Stimulated activated CD4-positive, alpha-beta T cell treated with anti-CD3 and anti-CD28 coated beads, Interleukin-2, amount 100 ng/mL, for 48 hours (primary cell): ENCODE data around the gene PIGO.

Source experiments
- DNase-seq, 2 donors: peaks; one replicate each; pipeline ENCODE4 v3.0.0-alpha.2; 2020

The PIGO gene

DNA sequence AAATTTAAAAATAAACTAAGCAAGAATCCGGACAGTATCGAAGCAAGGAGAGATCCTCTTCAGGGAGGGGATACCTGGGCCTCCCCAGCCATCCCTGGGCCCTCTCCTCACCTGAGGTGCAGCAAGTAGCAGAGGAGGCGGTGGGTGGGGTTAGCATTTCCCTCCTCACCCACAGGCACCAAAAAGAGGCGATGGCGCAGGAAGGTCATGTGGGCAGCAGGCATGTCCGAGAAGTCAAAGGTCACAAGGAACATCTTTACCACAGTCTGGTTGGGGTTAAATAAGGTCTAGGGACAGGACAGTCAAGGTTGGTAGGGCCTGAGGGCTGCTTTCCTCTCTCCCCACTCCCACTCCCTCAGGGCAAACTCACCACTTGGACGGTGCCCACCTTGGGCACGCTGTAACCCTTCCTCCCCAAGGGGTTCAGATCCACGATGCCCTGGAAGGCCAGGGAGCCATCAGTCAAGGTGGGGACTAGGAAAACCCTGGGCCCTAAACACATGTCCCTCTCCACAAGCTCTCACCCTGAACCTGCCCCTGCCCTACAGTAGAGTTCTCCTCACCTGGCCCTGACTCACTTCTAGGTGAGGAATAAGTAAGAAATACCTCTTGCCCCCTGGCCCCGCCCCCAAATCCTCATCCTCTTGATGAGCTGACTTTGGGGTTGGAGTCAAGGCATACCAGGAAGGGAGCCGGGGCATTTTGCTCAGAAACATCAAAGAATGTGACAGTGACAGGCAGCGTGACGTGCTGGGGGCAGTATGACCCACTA, 9.4 kb upstream of the PIGO start:
- DNase-seq = no peak

DNA sequence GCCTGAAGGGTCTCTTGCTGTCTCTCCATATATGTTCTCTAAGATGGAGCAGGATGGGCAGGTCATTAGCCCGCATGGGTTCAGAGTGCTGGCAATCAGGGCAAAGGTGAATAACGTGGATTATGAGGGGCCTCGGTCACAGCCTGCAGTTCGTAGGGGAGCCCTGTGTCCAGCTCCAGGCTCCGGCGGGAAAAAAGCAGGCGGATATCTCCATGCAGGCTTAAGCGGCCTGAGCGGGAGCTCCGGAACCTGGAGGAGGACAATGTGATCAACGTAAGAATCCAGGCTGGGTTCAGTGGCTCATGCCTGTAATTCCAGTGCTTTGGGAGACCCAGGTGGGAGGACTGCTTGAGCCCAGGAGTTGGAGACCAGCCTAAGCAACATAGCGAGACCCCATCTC, 8.7 kb upstream of the PIGO start:
- no peak for DNase-seq

DNA sequence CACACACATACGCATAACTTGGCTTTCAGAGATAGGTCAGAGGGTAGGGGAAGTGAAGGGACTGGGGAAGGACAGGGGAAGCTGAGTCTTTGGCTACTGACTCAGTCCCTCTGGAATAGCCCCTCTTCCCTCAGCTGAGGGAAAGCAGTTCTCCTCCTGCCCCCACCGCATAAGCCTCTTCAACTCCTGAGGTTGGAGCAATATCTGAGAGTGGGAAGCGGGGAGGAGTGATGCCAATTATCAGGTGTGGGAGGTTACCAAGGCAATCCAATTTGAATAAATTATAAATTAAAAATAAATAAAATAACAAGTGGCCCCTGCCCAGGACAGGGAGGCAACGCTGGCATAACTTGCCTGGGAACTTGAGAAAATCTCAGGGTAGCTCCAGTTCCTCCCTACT, 8.2 kb upstream of the PIGO start:
- no peak for DNase-seq

DNA sequence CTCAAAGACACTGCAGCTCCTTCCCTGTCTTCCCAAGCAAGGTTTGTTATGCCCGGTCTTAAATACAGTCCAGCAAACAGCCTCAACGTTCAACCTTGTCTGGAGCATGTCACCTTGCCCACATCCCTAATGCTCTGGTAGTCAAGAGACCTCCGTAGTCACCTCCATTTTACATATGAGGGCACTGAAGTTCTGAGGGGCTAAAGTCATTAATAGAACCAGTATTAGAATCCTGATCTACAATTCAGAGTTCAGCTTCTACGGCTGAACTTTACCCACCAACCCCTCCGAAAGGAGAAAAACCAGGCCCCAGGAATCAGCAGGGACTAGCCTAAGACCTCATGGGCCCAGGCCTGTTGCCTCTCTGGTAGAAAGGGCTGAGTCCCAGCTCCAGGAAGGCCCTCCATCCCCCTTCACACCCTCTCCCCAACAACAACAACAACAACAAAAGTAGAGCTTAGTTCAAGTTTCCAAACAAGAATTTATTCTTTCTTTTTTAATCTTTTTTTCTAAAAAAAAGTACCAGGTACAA, 7.3 kb upstream of the PIGO start:
- no peak for DNase-seq

DNA sequence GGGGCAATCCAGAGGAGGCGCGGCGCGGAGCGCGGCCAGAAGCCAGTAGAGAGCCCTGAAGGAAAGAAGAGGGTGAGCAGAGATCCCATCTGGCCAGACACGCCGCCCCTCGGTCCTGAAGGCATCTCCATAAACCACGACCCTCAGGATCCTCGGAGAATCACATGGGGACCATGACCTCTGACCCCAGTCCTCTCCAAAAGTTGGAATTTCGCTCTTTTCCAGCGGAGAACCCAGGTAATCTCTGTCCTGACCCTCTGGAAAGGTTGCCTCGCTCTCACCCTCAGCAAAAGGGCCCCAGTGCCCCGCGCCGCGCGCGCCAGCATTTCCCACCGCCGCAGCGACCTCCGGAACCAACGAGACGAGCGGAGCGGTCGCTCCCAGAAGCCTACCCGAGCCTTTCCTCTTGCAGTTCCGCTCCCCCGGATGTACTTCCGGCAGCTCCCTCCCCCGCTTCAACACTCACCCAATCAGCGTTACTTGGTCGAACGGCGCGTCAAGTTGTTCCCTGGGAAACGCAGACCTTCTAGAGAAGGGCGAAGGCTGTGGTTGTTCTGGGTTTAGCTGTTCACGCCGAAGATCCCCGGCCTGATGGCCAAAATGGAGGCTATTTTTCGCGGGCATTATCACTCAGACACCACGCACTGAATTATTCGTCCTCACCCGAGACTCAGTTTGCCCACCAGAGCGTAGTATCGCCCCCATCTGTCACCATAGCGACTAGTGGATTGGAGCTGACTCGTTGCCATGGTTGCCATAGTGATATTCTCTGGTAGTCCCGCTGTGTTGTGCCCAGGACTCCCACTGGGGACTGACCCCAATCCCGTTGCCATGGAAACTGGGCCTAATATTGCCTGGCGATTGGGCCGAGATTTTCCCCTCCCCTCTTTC, 6.6 kb upstream of the PIGO start, which contains the start of gene STOML2:
Gene STOML2 (minus strand): TSS at position 363 of the 891 bp plus-strand sequence. CDS start 37 bp downstream, at position 326.
- peak; percentile 79 to 84 for DNase-seq

DNA sequence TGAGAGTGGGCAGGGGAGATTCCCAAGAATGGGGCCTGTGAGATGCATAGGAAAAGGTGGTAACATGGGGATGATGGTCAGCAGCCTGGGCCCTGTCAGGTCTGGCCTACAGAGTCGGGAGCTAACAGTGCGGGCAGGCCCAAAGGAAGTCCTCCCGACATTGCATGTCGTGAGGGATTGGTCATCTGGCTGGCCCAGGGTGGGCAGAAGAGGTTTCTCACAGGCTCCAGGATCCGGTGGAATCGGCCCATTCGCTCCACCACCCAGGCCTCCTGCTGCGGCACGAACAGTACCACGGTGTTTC, 6.0 kb upstream of the PIGO start:
- no peak for DNase-seq

DNA sequence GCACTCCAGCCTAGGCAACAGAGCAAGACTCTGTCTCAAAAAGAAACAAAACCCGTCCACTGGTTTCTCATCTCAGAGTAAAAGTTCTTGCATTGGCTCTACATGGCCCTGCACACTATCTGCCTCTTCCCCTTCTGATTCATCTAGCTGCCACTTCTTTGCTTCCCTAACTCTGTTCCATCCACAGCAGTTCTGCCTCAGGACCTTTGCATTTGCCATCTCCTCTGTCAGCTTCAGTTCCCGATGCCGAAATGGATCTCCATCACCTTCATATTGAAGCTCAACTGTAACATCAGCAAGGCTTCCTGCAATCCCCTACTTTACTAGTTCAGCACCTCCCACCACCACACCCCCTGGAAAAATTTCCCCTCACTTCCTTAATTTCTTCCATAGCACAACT, 1.2 kb upstream of the PIGO start:
- DNase-seq = no peak

DNA sequence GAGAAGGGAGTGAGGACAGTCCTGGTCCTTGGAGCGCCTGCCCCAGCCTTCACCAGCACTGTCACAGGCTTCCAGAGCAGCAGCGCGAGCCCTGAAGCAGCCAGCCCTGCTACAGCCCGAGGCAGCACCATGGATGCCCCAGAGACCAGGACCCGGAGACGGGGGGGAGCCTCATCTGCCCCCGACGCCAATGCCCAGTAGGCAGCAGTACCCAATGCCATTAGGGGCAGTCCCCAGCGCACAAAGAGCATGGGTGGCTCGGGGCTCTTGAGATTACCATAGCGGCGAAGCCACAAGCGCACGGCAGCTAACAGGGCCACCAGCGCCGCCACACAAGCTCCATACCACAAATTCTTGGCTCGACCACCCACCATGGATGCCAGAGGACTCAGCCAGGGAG, 4.9 kb downstream of the PIGO start:
- DNase-seq = no peak

DNA sequence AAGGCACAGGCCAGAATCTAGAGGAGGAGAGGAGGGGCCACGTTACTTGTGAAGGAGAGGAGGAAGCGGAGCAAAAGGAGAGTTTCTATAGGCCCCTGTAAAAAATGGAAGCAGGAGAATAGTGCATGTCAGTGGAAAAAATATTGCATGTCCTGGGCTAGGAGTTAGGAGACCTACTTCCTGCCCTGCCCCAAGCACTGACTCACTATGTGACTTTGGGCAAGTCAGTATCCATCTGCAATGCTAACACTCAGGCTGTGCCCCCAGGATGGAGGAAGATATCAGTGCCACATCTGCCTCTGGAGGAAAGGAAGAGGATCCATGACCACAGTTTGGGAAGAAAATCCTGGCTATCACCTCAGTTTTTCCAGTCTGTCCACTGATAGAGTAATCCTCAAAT, 7.0 kb downstream of the PIGO start:
- no peak for DNase-seq

DNA sequence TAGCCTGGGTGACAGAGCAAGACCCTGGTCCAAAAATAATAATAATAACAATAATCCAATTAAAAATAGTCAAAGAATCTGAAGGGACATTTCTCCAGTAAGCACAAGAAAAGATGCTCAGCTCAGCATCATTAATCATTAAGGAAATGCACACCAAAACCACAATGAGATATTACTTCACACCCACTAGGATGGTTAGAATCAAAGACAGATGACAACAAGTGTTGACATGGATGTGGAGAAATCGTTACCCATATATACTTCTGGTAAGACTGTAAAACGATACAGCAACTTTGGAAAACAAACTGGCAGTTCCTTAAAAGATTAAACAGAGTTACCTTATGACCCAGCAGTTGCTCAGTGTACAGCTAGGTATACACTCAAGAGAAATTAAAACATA, 11.3 kb downstream of the PIGO start:
- no peak for DNase-seq

DNA sequence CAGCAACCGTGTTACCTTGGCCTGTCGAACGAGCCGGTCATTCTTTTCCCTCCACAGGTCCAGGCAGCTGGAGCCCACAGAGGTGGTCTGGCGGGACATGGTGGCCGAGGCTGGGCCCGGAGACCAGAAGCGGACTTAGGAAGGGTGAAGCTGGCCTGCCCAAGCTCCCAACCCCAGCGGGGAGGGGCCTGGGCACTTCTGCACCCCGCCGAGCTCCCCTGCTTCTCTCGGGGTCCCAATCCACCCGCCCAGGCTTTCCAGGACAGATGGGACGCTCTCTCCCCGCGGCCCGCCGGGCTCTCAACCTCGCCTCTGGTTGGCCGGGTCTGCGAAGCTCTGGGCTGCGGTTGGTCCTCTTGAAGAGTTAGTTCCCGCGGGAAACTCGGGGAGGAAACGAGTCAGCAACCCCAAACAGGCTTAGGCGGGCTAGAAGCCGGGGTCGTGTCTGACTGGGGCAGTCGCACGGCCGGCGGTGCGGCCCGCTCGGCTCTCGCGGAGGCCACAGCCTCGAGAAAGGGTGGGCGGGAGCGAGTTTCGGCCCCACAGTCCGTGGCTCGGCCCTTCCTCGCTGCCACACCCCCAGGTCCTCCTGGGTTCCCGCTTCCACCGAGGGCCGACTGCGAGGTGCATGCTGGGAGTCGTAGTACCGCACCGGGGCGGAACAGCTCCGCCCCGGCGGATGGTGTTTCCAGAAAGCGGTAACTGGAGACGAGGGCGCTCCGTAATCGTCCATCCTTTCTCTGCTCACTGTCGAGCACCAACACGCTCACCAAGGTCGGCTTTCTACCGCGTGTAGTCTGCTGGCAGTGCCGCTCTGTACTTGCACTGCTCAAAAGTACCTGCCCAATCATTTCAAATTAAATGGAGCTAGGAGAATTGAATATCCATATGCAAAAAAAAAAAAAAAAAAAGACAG, 16.7 kb downstream of the PIGO start, which contains the start of gene FANCG:
Gene FANCG (minus strand): TSS at position 517 of the 916 bp plus-strand sequence. CDS start 418 bp downstream, at position 99.
- peak; percentile 74 to 76 for DNase-seq

DNA sequence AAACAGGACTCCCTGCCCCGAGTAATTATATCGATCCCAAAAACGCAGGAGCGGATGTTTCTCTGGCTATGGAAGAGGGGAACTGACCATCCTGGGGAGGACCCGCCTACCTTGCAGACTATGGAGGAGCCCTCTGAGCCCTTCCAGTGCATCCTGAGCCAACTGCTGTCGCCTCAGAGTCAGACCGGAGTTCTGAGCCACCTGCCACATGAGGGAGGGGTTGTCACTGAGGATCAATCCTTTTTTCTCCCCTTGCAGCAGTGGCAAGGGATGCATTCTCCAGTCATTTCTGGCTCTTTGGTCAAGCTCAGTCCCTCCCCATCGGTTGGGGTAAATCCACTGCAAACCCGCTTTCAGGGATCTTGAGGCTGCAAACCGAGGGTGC, 17.4 kb downstream of the PIGO start:
- DNase-seq = no peak

DNA sequence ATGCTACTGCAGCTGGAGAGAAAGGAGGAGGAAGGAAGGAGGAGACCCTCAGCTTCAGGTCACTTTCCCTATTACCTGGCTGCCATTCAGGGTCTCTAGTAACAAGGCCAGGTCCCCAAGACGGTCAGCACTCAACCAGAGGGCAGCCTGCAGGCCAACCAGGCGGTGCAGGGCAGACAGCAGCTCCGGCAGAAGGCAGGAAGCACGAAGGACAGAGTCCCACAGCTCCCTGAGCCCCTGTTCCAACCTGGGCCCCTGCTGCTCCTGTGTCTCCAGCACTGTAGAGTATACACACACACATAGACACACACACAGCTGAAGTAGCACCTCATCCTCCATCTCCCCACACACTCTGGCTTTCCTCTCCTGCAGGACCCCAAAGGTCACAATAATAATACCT, 18.3 kb downstream of the PIGO start:
- DNase-seq = no peak

DNA sequence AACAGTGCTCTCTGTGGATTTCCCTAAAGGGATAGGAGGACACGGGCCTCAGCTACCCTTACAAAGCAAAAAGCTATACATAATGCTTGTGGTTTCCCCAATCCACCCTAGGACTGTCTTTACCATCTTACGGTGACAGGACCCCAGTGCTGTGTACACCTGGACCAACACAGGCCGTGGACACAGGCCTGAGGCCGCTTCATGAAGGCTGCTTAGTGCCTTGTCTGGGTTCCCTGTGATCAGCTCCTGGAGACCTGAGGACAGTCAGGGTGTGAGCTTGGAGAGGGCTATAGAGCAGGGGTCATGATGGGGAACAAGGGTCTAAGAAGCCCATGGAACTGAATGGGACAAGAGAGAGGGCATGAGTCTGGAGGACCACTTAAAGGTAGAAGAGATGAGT, 19.5 kb downstream of the PIGO start:
- DNase-seq = no peak

DNA sequence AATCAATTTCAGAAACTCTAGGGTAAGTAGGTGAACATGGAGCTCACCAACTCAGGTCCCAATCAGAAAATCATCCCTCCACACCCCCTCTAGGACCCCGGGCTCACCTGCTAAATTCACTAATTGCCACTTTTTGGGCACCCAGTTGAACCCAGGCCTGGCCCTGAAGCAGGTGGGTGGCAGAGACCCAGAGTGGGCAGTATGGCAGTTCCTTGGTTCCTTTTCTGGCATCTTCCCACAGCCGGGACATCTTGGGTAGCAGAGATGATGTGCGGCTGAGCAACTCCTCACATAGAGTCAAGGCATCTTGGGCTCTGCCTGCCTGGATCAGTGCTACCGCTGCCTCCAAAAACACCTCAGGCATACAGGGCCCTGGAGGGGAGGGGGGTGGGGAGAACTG, 21.0 kb downstream of the PIGO start:
- DNase-seq = no peak

DNA sequence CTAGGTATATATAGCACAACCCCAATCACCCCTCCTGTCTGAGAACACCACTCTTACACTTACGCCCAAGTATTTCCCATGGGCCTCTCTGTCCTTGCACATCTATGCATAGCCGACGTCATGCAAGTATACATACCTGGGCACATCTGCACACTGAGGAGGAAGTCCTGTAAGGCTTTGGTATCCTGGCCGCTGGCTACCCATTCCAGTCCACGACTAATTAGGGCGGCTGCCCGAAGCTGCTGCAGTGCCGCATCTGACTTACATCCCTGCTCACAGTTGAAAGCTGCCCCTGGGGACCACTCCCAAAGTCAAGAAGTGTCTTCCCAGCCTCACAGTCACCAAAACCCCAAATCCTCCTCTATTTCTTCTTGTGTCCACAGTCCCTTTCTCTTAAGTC, 21.6 kb downstream of the PIGO start:
- no peak for DNase-seq

DNA sequence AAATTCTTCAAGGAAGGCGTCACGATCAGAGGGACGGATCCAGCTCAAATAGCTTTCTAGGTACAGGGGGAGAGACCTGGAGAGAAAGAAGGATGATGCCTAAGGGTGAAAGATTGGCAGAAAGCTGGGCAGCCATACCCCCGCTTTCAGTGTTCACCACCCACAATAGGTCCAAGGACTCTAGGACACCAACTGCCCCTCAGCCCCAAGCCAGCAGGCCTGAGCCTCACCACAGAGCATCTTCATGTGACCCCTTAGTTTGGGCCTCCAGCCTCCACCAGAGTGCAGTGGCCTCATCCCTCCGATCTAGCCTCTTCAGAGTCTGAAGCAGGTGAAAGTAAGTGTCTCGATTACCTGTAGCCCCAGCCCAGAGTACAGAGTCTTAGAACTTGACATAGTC, 22.2 kb downstream of the PIGO start:
- DNase-seq = no peak

DNA sequence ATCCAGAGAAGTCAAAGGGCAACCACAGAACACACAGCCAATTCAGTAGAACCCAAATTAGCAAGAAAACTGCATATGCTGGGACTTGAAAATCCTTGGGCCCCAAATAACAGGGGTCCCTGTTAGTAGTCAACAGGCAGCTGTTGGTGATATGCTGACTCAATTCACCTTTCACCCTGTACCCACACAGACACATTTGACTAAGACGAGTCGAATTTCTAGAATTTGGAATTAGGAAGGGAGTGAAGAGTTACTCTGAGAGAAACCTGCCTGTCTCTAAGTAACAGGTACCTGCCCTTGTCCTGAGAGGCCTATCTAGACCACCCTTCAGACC, 23.1 kb downstream of the PIGO start:
- DNase-seq = no peak

DNA sequence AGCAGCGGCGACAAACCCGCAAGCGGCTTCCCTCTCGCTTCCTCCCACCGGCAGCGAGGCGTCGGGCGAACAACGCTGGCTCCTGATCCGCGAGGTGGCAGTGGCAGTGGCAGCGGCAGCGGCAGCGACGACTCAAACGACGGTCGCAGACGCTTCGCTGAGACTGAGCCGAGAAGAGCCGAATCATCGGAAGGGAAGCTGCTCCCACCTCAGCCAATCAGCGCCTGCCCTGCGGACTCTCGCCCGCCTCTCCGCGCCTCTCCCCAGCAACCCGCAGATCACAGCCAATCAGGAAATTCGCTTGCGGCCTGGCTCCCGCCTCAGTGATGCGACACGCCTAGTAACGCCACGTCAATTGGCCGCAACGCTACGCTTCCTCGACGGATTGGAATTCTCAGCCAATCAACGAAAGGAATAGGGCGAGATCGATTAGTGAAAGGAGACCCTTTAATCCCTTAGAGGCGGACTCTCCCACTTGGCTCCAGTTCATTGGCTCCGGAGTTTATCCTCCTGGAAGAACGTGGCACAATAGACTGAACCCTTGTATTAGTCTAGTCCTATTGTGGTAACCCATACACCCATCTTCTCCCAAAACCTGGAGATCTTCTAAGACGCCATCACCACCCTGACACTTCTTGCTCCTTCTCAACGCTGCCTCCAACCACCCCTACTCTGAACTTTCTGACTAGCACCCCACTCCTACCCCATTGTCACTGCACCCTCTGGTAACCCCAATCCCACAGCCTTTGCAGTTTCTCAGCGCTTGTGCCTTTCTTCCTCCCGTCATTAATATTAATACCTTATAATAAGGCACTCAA, 23.7 kb downstream of the PIGO start, which contains the start of gene VCP:
Gene VCP (minus strand): TSS at position 165 of the 818 bp plus-strand sequence. CDS start 272 bp downstream, outside the sequence.
- peak; percentile 91 to 92 for DNase-seq

DNA sequence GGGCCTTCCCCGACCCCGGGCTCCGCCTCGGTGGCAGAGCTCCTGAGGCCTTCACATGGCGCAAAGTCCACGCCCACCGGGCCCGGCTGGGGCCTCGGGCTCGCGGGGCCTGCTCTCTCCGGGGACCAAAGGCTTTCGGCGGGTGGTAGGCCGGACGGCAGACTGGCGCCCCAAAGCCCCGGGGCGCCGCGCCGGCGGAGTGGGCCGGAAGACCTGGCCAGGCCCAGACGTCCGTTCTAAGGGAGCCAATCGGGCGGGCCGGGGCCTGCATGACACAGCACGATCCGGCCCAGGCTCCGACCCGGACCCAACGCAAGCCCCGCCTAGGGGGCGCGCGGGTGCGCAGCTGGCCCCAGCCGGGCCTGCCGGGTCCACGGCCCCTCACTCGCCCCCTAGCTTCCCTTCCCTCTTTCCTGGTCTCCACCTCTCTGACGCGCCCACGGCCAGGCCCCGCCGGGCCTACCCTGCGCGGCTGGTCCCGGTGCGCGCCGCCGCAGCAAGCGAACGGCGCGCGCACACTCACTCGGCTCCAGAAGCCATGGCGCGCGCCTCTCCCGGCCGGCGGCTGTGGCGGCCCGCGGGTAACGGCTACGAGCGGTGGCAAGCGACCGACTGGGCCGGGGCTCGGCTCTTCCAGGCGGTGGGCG, 24.5 kb downstream of the PIGO start:
- peak; percentile 56 to 61 for DNase-seq
